HepG2 (cell line): ENCODE measurements around the gene THADA. TPM values are rescaled to one million over a fixed set of nuclear protein-coding genes. Genes with fewer than 3 reads are reported as not detected.

Experiments used
- CREM ChIP-seq, 2 experiments: sonication (generic) in 1 of 2; formaldehyde crosslinking in 1 of 2; IDR thresholded peaks; 2 replicates each; pipeline versions ENCODE4 v1.4.0 to v1.6.1; 2016 to 2020; ENCODE audit warnings: antibody characterized with exemption in 1 of 2, mild to moderate bottlenecking in 1 of 2, missing genetic modification reagents in 1 of 2
- GZF1 ChIP-seq: sonication (generic); formaldehyde crosslinking; IDR thresholded peaks from 2 replicates; pipeline ENCODE4 v1.5.1; 2020; ENCODE audit warnings: mild to moderate bottlenecking, missing genetic modification reagents
- HNRNPLL ChIP-seq: fragments of 200-400 bp; formaldehyde crosslinking; IDR thresholded peaks from 2 replicates; pipeline ENCODE4 v1.6.1; 2017; ENCODE audit warnings: mild to moderate bottlenecking, low read depth, low read length; ENCODE audit not compliant: poor library complexity, severe bottlenecking
- HNRNPUL1 ChIP-seq: fragments of 200-400 bp; formaldehyde crosslinking; IDR thresholded peaks from 2 replicates; pipeline ENCODE4 v1.6.1; 2017; ENCODE audit warnings: low read depth, mild to moderate bottlenecking, low read length, moderate library complexity
- TGIF2 ChIP-seq: IDR thresholded peaks from 2 replicates; pipeline ENCODE4 v1.6.1; 2016; ENCODE audit warnings: control low read depth, missing compliant biosample characterization
- ZFP82 ChIP-seq: sonication (generic); formaldehyde crosslinking; IDR thresholded peaks from 2 replicates; pipeline ENCODE4 v1.5.1; 2020; ENCODE audit warnings: mild to moderate bottlenecking, missing genetic modification reagents, borderline replicate concordance
- ZNF441 ChIP-seq: sonication (generic); formaldehyde crosslinking; IDR thresholded peaks from 2 replicates; pipeline ENCODE4 v1.7.0; 2021; ENCODE audit warnings: missing genetic modification reagents, borderline replicate concordance
- ZNF547 ChIP-seq: sonication (generic); formaldehyde crosslinking; IDR thresholded peaks from 2 replicates; pipeline ENCODE4 v1.5.1; 2020; ENCODE audit warnings: mild to moderate bottlenecking, missing genetic modification reagents
- ZNF598 ChIP-seq: sonication (generic); formaldehyde crosslinking; IDR thresholded peaks from 2 replicates; pipeline ENCODE4 v1.5.1; 2020; ENCODE audit warnings: mild to moderate bottlenecking, missing genetic modification reagents, borderline replicate concordance
- ZNF816 ChIP-seq: sonication (generic); formaldehyde crosslinking; IDR thresholded peaks from 2 replicates; pipeline ENCODE4 v1.8.0; 2022; ENCODE audit warnings: missing genetic modification reagents, mild to moderate bottlenecking, borderline replicate concordance
- polyA plus RNA-seq, 8 experiments: library from polyadenylated mRNA; depleted of rRNA in 3 of 8; stranded (reverse) in 7 of 8; unstranded in 1 of 8; fragments of >200 nt; fragmentation: Illumina TruSeq in 4 of 8; extraction: Trizol in 4 of 8; gene quantifications; 2 replicates each; pipeline versions ENCODE4 v1.2.1 to v1.2.3, GENCODE V29; 2011 to 2016; ENCODE audit warnings: low read depth in 4 of 8, missing spikeins in 1 of 8, mixed read lengths in 1 of 8; ENCODE audit not compliant: insufficient read depth in 1 of 8
- total RNA-seq, 5 experiments: library from RNA; depleted of rRNA; stranded (reverse); fragments of >200 nt; fragmentation: Illumina TruSeq; extraction: Trizol; gene quantifications; 2 replicates each; pipeline ENCODE4 v1.2.3, GENCODE V29; 2016; ENCODE audit warnings: low read depth in 1 of 5
- TF ChIP-seq, protein P1 (sequence below): sonication (generic); formaldehyde crosslinking; IDR thresholded peaks from one replicate; pipeline ENCODE4 v1.5.1; 2020; ENCODE audit warnings: mild to moderate bottlenecking, missing genetic modification reagents; ENCODE audit errors: not compliant biosample characterization
- TF ChIP-seq, protein P2 (sequence below): sonication (generic); formaldehyde crosslinking; IDR thresholded peaks from 2 replicates; pipeline ENCODE4 v1.4.0; 2020; ENCODE audit warnings: mild to moderate bottlenecking, missing genetic modification reagents
- TF ChIP-seq, protein P3 (sequence below): sonication (generic); formaldehyde crosslinking; conservative IDR thresholded peaks from 2 replicates; pipeline ENCODE4 v1.4.0; 2020; ENCODE audit warnings: mild to moderate bottlenecking, missing genetic modification reagents, moderate library complexity

The THADA gene
- total and polyA plus RNA-seq, 2 of the 13 experiments (the other 11 are each of a cell fraction or from before 2014, with no cell fraction given): 12.7 to 21.7 TPM

DNA sequence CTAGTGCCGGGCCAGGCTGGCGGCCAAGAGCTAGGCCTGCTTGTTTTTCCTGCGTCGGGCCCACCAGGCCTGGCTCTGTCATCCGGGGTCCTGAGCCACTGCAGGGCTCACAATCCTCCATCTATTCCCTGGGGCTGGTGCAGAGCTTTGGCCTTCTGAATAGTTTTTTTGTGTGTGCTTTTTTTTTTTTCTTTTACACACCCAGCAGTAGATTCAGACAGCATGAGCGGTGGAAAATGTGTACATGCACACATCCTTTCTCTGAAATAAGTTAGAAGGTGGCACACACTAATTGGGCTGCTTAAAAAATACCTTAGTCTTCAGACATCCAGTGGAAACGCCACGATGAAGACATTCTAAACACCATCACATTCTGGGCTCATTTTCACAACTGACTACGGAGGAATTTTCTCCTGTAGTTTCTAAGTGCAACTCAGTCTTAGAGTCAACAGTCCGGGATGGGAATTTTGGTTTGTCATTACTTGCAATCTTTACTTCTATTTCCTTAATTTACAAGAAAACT, 375.5 kb downstream of the THADA start (continued):
- TF ChIP-seq, protein P1, sequence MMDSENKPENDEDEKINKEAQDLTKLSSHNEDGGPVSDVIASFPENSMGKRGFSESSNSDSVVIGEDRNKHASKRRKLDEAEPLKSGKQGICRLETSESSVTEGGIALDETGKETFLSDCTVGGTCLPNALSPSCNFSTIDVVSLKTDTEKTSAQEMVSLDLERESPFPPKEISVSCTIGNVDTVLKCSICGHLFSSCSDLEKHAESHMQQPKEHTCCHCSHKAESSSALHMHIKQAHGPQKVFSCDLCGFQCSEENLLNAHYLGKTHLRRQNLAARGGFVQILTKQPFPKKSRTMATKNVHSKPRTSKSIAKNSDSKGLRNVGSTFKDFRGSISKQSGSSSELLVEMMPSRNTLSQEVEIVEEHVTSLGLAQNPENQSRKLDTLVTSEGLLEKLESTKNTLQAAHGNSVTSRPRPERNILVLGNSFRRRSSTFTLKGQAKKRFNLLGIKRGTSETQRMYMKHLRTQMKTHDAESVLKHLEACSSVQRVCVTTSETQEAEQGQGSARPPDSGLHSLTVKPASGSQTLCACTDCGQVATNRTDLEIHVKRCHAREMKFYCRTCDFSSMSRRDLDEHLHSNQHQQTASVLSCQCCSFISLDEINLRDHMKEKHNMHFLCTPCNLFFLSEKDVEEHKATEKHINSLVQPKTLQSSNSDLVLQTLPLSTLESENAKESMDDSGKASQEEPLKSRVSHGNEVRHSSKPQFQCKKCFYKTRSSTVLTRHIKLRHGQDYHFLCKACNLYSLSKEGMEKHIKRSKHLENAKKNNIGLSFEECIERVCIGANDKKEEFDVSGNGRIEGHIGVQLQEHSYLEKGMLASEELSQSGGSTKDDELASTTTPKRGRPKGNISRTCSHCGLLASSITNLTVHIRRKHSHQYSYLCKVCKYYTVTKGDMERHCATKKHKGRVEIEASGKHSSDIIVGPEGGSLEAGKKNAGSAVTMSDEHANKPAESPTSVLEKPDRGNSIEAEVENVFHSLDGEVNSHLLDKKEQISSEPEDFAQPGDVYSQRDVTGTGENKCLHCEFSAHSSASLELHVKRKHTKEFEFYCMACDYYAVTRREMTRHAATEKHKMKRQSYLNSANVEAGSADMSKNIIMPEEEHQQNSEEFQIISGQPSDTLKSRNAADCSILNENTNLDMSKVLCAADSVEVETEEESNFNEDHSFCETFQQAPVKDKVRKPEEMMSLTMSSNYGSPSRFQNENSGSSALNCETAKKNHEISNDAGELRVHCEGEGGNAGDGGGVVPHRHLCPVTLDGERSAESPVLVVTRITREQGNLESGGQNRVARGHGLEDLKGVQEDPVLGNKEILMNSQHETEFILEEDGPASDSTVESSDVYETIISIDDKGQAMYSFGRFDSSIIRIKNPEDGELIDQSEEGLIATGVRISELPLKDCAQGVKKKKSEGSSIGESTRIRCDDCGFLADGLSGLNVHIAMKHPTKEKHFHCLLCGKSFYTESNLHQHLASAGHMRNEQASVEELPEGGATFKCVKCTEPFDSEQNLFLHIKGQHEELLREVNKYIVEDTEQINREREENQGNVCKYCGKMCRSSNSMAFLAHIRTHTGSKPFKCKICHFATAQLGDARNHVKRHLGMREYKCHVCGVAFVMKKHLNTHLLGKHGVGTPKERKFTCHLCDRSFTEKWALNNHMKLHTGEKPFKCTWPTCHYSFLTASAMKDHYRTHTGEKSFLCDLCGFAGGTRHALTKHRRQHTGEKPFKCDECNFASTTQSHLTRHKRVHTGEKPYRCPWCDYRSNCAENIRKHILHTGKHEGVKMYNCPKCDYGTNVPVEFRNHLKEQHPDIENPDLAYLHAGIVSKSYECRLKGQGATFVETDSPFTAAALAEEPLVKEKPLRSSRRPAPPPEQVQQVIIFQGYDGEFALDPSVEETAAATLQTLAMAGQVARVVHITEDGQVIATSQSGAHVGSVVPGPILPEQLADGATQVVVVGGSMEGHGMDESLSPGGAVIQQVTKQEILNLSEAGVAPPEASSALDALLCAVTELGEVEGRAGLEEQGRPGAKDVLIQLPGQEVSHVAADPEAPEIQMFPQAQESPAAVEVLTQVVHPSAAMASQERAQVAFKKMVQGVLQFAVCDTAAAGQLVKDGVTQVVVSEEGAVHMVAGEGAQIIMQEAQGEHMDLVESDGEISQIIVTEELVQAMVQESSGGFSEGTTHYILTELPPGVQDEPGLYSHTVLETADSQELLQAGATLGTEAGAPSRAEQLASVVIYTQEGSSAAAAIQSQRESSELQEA (CRISPR knock-in tag): peak; percentile 59
- TF ChIP-seq ZNF598 (CRISPR knock-in tag): 0 out of 2 replicates have a peak, but pooled peaks have one; percentile 91
- 0 out of 2 replicates have a peak, but pooled peaks have one; percentile 41 for TF ChIP-seq GZF1 (CRISPR knock-in tag)
- peak; percentile 89; the same call in 1 of the 2 replicates for TF ChIP-seq ZNF816 (CRISPR knock-in tag)
- TF ChIP-seq ZNF547 (CRISPR knock-in tag): no peak
- TF ChIP-seq, protein P2, sequence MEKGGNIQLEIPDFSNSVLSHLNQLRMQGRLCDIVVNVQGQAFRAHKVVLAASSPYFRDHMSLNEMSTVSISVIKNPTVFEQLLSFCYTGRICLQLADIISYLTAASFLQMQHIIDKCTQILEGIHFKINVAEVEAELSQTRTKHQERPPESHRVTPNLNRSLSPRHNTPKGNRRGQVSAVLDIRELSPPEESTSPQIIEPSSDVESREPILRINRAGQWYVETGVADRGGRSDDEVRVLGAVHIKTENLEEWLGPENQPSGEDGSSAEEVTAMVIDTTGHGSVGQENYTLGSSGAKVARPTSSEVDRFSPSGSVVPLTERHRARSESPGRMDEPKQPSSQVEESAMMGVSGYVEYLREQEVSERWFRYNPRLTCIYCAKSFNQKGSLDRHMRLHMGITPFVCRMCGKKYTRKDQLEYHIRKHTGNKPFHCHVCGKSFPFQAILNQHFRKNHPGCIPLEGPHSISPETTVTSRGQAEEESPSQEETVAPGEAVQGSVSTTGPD (CRISPR knock-in tag): peak; percentile 81; the same call in 1 of the 2 replicates
- TF ChIP-seq CREM (IDR thresholded peaks at IDR 0.05): no peak
- no peak for TF ChIP-seq CREM (CRISPR knock-in tag; IDR thresholded peaks at IDR 0.05)
- TF ChIP-seq, protein P3, sequence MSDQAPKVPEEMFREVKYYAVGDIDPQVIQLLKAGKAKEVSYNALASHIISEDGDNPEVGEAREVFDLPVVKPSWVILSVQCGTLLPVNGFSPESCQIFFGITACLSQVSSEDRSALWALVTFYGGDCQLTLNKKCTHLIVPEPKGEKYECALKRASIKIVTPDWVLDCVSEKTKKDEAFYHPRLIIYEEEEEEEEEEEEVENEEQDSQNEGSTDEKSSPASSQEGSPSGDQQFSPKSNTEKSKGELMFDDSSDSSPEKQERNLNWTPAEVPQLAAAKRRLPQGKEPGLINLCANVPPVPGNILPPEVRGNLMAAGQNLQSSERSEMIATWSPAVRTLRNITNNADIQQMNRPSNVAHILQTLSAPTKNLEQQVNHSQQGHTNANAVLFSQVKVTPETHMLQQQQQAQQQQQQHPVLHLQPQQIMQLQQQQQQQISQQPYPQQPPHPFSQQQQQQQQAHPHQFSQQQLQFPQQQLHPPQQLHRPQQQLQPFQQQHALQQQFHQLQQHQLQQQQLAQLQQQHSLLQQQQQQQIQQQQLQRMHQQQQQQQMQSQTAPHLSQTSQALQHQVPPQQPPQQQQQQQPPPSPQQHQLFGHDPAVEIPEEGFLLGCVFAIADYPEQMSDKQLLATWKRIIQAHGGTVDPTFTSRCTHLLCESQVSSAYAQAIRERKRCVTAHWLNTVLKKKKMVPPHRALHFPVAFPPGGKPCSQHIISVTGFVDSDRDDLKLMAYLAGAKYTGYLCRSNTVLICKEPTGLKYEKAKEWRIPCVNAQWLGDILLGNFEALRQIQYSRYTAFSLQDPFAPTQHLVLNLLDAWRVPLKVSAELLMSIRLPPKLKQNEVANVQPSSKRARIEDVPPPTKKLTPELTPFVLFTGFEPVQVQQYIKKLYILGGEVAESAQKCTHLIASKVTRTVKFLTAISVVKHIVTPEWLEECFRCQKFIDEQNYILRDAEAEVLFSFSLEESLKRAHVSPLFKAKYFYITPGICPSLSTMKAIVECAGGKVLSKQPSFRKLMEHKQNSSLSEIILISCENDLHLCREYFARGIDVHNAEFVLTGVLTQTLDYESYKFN (CRISPR knock-in tag): peak; percentile 12; the same call in 1 of the 2 replicates
- TF ChIP-seq HNRNPUL1: no peak
- TF ChIP-seq ZFP82 (CRISPR knock-in tag): peak; percentile 82; the same call in 1 of the 2 replicates
- TF ChIP-seq TGIF2 (CRISPR knock-in tag): peak; percentile 49; the same call in 1 of the 2 replicates
- TF ChIP-seq HNRNPLL: peak; percentile 41
- TF ChIP-seq ZNF441 (CRISPR knock-in tag): peak; percentile 69
